HUDEP-2 (cell line): ENCODE data around the gene STK32C.

Experiments
- DNase-seq, 76 experiments: peaks; one replicate each; lab custom pipeline; 2025; ENCODE audit not compliant: unreplicated experiment in 76 of 76; lab: John Stamatoyannopoulos, UW

STK32C gene

GRCh38 chr10:132307823-132308586, at the start of gene STK32C:
Gene STK32C (minus strand): TSS chr10:132307950. CDS start chr10:132307833, 117 bp downstream.
- peak in 73 of 76 experiments; percentile 3 to 95 (median 85) for DNase-seq

DNA sequence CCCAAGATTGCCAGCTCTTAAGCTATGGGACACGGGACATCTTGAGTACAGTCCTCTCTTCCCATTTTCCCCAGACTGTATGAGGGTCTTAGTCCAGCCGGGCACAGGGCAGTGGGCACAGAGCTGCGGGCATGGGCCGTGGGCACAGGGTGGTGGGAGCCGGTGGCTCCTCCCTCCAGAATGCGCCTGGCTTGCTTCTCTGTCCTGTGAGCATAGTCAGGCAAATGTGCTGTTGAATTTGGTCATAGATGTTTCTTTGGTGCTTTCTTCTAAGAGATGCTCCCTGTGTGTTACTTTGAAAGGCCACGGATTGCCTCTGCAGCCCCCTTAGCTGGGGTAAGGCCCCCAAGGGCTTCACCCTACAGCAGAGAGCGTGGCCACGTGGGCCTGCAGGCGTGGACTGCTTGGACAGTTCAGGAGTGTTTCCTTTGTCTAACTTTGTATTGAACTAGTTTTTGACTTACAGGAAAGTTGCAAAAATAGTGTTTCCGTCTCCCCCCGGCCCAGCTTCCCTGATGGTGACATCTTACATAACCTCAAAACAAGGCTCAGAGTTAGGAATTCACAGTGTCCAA, 49.0 kb upstream of the STK32C start:
- no peak for DNase-seq

GRCh38 chr10:132355754-132356153, 48.0 kb upstream of the STK32C start:
- DNase-seq, result no peak

DNA sequence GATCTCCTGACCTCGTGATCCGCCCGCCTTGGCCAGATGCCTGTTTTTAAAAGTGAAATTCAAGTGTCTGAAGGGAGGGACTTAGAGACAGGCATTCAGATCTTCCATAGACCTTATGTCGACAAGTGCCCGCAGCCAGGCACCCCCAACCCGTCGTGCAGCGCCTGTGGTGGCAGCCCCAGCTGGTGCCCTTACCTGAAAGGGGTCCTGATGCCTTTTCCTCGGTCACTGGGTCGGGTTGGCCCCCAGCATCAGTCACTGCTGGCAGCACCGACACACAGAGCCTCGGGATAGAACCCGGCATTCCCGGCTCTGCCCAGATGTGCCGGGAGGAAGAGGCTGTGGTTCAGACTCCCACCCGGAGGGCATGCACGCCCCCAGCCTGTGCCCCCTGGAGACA, 47.5 kb upstream of the STK32C start:
- no peak for DNase-seq

DNA sequence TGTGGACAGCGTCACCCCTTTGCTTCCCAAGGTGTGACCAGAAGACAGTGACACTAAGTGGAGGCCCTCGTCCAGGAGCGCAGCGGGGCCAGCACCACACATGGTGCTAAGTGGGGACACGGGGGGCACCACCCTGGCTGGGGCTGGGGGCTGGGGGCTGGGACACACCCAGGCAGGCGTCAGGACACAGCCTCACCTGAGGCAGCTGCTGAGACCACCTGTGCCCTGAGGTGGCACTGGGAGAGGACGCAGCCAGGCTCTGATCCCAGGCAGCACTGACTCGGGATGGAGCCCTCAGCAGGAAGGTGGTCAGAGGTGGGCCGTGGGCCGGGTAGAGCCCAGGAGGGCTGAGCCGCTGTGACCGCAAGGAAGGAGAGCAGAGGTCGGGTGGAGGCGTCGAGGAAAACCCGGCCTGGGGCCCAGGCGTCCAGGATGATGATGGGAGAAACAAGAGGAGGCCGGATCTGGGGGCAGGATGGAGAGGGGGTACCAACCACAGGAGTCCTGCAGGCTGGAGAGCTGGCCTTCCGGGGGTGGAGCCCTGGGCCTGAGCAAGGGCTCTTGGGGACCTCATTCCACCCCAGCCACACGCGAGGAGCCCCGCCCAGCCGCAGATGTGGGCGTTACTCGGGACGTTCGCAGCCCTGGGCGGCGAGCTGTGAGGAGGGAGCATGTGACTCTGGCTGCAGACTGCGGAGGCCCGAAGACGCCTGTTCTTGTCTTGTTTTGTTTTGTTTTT, 46.8 kb upstream of the STK32C start:
- DNase-seq, result peak in 39 of 76 experiments; percentile 2 to 71 (median 40)

- DNase-seq, result no peak
These were observed 46.0 kb upstream of the STK32C start for GRCh38 chr10:132353456-132354355.

DNA sequence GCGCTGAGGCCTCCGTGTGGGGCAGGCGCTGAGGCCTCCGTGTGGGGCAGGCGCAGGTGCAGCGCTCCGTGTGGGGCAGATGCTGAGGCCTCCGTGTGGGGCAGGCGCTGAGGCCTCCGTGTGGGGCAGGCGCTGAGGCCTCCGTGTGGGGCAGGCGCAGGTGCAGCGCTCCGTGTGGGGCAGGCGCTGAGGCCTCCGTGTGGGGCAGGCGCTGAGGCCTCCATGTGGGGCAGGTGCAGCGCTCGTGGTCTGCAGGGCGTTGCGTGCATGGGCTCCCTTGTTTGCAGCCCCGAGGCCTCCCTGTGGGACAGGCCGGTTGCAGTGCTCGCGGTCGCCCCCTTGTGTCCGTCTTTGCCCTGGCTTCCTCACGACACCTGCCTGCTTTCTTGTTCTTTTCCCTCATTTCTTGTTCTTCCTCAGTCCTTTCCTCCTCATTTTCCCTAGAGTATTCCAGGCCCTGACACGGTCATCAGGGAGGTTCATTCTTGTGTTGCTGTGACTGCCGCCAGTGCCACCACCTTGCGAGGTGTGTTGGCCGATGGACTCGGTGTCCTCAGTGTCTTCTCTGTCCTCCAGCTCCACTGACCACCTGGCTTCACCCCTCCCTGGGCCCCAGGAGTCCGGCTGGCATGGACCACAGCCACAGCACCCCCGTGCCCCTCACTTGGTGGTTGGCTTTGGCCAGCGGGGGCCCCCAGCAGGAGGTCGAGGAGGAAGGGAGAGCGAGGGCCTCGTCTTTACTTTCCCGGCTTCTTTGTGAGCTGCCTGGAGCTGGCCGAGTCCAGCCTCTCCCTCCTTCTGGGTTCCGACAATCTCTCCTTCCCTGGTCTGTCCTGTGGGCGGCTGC, 44.9 kb upstream of the STK32C start:
- DNase-seq, result peak in 57 of 76 experiments; percentile 1 to 82 (median 48)

DNA sequence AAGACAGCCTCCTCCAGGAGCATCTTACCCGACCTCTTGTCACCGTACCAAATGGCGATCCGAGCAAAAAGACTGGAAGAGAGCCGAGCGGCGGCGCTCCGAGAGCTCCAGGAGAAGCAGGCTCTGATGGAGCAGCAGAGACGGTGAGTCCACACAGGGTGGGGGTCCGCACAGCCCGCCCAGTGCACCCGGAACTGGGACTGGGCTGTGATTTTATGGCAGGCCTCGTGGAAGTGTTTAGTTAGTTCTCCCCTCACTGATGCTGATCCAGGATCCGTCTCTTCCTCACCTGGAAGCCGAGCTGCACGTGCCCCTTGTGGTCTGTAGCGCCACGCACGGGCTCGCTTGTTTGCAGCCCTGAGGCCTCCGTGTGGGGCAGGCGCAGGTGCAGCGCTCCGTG, 43.9 kb upstream of the STK32C start:
- no peak for DNase-seq

- DNase-seq, result no peak
These were observed 43.2 kb upstream of the STK32C start for GRCh38 chr10:132350946-132351345.

- DNase-seq, result no peak
These were observed 42.6 kb upstream of the STK32C start for GRCh38 chr10:132350391-132350790.

- DNase-seq, result no peak
These were observed 42.0 kb upstream of the STK32C start for GRCh38 chr10:132349766-132350165.

GRCh38 chr10:132347931-132348267, 40.1 kb upstream of the STK32C start:
- DNase-seq, result no peak

DNA sequence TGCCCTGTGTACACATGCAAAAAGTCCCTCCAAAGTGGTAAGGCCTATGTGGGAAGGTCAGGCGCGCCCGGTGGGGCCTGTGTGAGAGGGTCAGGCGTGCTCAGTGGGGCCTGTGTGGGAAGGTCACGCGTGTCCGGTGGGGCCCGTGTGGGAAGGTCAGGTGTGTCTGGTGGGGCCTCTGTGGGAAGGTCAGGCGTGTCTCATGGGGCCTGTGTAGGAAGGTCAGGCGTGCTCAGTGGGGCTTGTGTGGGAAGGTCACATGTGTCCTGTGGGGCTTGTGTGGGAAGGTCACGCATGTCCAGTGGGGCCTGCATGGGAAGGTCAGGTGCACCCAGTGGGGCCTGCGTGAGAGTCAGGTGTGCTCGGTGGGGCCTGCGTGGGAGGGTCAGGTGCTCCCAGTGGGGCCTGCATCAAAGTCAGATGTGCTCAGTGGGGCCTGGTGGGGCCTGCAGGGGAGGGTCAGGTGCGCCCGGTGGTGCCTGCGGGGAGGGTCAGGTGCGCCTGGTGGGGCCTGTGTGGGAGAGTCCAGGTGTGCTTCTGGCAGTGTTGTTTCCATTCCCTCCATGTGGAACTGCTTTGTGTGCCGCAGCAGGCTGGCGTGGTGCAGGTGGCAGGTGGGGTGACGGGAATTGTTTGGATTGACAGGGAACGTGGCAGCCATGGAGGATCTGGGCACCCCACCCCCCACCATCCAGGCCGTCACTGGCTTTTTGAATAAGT, 39.6 kb upstream of the STK32C start:
- no peak for DNase-seq

DNA sequence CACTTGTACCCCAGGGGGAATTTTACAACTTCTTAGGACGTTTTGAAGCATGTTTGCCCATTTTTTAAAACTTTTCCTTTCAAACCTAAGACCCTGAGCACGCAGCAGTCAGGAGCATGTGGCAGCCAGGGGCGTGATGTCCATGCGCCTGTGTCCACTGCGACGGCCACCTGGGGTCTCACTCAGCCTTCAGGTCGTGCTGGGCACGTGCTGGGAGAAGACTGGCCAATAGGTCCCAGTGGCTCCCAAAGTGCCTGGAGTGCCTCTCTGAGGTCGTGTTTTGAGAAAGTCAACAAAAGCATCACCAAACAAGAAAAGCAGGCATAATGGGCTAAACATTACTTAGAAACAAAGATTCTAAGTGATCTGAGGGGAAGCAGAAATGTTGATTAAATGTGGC, 39.1 kb upstream of the STK32C start:
- no peak for DNase-seq

GRCh38 chr10:132345345-132345744, 37.6 kb upstream of the STK32C start:
- DNase-seq, result no peak

GRCh38 chr10:132344386-132344785, 36.6 kb upstream of the STK32C start:
- DNase-seq, result no peak

DNA sequence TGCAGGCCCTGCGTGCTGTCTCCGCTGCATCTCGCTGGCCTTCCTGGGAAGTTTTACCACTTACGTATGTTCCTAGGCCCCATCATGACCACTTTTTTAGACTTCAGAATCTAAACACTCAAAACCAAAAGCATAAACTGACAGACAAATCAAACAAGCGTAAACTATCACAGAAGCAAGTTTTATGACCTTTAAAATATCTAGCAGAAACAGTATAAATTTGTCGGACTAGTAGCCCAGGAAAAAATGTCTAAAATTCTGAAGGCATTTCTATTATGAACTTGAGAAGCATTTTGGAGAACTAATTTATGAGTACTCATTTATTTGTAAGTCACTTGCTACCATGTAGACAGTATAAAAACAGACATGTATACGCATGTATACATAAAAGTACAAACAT, 34.8 kb upstream of the STK32C start:
- DNase-seq, result no peak

- no peak for DNase-seq
These were observed 34.0 kb upstream of the STK32C start for GRCh38 chr10:132341781-132342180.

DNA sequence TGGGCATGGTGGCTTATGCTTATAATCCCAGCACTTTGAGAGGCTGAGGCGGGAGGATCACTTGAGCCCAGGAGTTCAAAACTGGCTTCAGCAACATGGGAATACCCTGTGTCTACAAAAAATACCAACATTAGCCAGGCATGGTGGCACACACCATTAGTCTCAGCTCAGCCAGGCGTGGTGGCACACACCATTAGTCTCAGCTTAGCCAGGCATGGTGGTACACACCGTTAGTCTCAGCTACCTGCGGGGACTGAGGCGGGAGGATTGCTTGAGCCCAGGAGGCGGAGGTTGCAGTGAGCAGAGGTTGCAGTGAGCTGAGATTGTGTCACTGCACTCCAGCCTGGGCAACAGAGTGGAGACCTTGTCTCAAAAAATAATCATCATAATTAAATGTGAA, 33.3 kb upstream of the STK32C start:
- DNase-seq, result no peak
